BJ (cell line): ENCODE measurements around the gene PCDH17. TPM values are rescaled to one million over a fixed set of nuclear protein-coding genes. Genes with fewer than 3 reads are reported as not detected.

Experiments
- CTCF ChIA-PET: fragments of 350-600 bp; formaldehyde crosslinking; extraction: SDS; loops from one replicate; lab custom pipeline; 2021; ENCODE audit warnings: antibody characterized with exemption, inconsistent platforms; lab: Yijun Ruan, JAX
- POLR2A ChIA-PET: fragments of 300-600 bp; sonication (Branson Sonifier 250); formaldehyde crosslinking; extraction: SDS; loops from one replicate; lab custom pipeline; 2021; ENCODE audit warnings: antibody characterized with exemption; lab: Charles Lee
- DNase-seq: peaks from one replicate; pipeline ENCODE4 v3.0.0-alpha.2; 2011; ENCODE audit warnings: low read depth
- H3K27me3 ChIP-seq: 2 replicates; pipeline ENCODE4 v1.6.0; 2011; ENCODE audit warnings: low read length; ENCODE audit not compliant: control insufficient read depth, insufficient read depth
- H3K36me3 ChIP-seq: 2 replicates; pipeline ENCODE4 v1.5.1; 2011; ENCODE audit warnings: low read length; ENCODE audit not compliant: control insufficient read depth, insufficient read depth
- H3K4me3 ChIP-seq: 2 replicates; pipeline ENCODE4 v1.5.1; 2011; ENCODE audit warnings: low read depth, mild to moderate bottlenecking, control low read depth, low read length
- polyA plus RNA-seq: library from polyadenylated mRNA; depleted of rRNA; stranded (reverse); fragments of >200 nt; gene quantifications from 2 replicates; pipeline ENCODE4 v1.2.3, GENCODE V29; 2011
- TF ChIP-seq, protein P1 (sequence below): IDR thresholded peaks from 2 replicates; pipeline ENCODE4 v1.5.1; 2011; ENCODE audit warnings: low read depth, mild to moderate bottlenecking, control low read depth, inconsistent platforms, low read length, moderate library complexity; ENCODE audit not compliant: insufficient read depth

Gene PCDH17
- polyA plus RNA-seq, 1 experiment: 0.01 TPM

DNA sequence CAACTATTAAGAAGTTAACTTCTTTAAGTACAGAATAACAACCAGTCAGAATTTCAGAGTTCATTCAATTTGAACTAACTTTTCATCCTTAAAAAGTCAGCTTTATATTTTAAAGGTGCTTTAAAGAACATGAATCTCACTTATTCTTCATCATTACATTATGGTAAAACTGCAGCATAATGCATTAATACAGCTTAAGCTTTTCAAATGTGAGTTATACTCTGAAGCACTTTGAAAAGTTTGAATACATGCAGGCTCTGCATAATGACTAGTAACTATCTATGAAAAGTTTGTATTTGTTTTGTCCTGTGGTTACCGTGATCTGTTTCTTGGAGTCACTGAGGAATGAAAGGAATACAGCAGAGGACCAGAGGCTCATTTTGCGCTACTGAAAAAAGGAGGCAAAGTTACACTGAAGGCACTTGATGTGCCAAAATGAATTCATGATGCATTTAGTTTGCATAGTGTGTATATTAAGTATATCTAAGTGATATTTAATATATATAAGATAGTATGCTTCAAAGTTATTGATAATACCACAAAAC is 4.1 kb downstream of the PCDH17 start:
- H3K36me3 ChIP-seq: no peaks in the 10 kb centered on the region
- H3K4me3 ChIP-seq: no peak overlapping the region
- TF ChIP-seq, protein P1, sequence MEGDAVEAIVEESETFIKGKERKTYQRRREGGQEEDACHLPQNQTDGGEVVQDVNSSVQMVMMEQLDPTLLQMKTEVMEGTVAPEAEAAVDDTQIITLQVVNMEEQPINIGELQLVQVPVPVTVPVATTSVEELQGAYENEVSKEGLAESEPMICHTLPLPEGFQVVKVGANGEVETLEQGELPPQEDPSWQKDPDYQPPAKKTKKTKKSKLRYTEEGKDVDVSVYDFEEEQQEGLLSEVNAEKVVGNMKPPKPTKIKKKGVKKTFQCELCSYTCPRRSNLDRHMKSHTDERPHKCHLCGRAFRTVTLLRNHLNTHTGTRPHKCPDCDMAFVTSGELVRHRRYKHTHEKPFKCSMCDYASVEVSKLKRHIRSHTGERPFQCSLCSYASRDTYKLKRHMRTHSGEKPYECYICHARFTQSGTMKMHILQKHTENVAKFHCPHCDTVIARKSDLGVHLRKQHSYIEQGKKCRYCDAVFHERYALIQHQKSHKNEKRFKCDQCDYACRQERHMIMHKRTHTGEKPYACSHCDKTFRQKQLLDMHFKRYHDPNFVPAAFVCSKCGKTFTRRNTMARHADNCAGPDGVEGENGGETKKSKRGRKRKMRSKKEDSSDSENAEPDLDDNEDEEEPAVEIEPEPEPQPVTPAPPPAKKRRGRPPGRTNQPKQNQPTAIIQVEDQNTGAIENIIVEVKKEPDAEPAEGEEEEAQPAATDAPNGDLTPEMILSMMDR: no peak
- POLR2A ChIA-PET: no interaction called here
- no peak for DNase-seq
- H3K27me3 ChIP-seq: peaks cover 20% of the 10 kb centered on the region
- CTCF ChIA-PET: interaction anchor here (1.0 kb wide), 1 partner anchor 11 kb away, joined by 3 read pairs; no protein-coding TSS in a partner anchor

DNA sequence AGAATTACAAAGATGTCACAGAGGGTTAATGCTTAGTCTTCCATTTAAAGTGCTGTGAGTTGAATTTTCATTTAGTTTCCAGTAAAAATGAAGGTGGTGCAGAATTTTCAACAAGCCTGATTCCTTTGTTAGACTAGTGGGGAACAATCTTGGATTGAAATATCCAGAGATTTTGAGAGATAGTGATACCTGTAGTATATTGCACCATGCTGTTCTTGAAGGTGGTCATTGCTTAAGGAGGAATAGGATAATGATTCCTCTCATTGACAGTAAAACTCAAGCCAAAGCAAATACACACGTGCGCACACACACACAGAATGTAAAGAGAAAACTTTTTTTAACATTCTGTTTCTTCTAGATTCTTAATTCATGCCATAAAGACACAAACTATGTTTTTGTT is 5.3 kb downstream of the PCDH17 start:
- ChIA-PET POLR2A (no interaction called here), CTCF (no interaction called here)
- Histone ChIP-seq H3K4me3 (no peak overlapping the region), H3K36me3 (no peaks in the 10 kb centered on the region), H3K27me3 (peaks cover 11% of the 10 kb centered on the region)
- no peak for DNase-seq
- TF ChIP-seq, protein P1: no peak

DNA sequence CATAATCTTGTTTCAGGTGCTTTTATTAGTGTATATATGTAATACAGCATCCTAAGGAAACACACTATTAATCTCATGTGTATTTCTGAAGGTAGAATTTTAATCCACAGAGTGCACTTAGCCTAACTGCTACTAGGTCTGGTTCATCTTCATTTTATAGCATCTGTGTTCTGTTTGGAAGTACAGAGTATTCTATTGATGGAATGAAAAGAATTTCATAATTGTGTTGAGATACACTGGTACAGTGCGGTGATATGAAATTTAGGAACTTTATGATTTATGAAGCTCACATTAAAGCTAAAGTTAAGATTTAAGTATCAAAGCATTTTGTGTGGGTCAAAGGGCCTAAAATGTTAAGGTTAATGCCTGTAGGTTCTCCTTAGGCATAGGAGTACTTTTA is 6.0 kb downstream of the PCDH17 start:
- H3K36me3 ChIP-seq: no peaks in the 10 kb centered on the region
- no peak for DNase-seq
- H3K27me3 ChIP-seq: peaks cover 11% of the 10 kb centered on the region
- ChIA-PET POLR2A (no interaction called here), CTCF (no interaction called here)
- no peak overlapping the region for H3K4me3 ChIP-seq
- TF ChIP-seq, protein P1: no peak

DNA sequence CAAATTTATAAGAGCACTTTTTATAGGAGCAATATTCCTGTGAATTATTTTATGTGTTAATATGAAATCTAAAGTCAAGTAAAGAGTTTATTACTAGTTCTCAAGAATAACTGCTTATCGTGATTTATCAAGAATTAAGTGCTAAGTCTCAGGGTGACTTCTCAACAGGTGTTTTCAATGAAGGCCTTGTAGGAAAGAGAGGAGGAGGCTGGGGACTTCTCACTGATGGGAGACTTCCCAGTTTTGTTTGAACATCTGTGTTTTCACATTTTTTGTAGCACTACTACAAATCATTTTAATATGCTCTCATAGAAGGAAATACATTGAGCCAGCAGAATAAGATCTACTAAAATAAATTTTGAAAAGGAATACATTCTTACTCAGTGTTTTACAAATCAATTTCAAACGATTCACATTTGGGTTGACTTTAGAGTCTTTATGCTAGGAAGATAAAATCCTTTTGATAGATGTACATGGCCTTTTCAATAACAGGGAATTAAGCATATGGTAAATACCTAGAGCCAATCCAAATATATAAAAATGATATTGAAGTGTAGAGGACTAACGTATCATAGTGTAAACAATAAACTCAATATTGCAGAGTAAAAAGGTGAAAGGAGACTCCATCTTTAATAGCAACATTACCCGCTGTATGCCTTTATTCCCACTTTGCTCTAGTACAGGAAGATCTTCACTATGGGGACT is 6.8 kb downstream of the PCDH17 start:
- TF ChIP-seq, protein P1: no peak
- CTCF ChIA-PET: interaction anchor here (0.6 kb wide), 1 partner anchor 13 kb away, joined by 4 read pairs; no protein-coding TSS in a partner anchor
- Histone ChIP-seq H3K27me3 (peaks cover 3% of the 10 kb centered on the region), H3K36me3 (no peaks in the 10 kb centered on the region), H3K4me3 (no peak overlapping the region)
- DNase-seq: no peak
- POLR2A ChIA-PET: no interaction called here

DNA sequence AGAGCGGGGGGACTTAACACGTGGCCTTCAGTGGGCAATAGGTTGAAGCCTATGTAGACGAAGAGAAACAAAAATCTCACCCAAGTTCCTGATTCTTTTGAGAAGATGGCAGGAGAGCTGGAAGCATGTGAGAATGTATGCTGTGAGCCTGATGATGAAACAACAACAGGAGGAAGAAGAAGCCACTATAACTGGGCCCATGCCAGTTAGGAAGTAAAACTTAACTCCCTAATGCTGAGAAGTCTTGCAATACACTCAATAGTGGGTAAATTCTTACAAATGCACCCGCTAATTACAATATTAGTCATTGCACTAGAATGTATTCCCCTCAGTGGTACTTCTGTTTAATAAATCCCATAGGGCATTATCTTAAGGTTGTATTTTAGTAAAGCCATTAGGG is 9.1 kb downstream of the PCDH17 start:
- ChIA-PET POLR2A (no interaction called here), CTCF (interaction anchor here (1.5 kb wide), 1 partner anchor 16 kb away, joined by 4 read pairs; no protein-coding TSS in a partner anchor)
- DNase-seq: no peak
- Histone ChIP-seq H3K36me3 (no peaks in the 10 kb centered on the region), H3K4me3 (no peak overlapping the region), H3K27me3 (no peaks in the 10 kb centered on the region)
- TF ChIP-seq, protein P1: no peak
